ENCODE measurements around the gene ALDH6A1. TPM values are rescaled to one million over a fixed set of nuclear protein-coding genes. Genes with fewer than 3 reads are reported as not detected.

Gene ALDH6A1
- total and polyA plus RNA-seq, 2 of the 8 experiments (the other 6 are each of a cell fraction or from before 2014, with no cell fraction given) = 12.1 to 28.7 TPM

GRCh38 chr14:74064883-74065282, 19.4 kb downstream of the ALDH6A1 start (continued):
- TF ChIP-seq RBBP5 (IDR thresholded peaks at IDR 0.05; ENCODE audit: borderline replicate concordance, low read depth, low read length) (no peak), CHD7 (IDR thresholded peaks at IDR 0.05; ENCODE audit: insufficient replicate concordance, low read length) (no peak), RFX5 (IDR thresholded peaks at IDR 0.05; ENCODE audit: borderline replicate concordance, low read depth, low read length) (no peak), BRCA1 (IDR thresholded peaks at IDR 0.05; ENCODE audit: low read depth, low read length) (no peak), KDM4A (IDR thresholded peaks at IDR 0.05; ENCODE audit: low read depth, low read length, severe bottlenecking) (no peak), SIRT6 (IDR thresholded peaks at IDR 0.05; ENCODE audit: low read length) (no peak), HDAC2 (IDR thresholded peaks at IDR 0.05; ENCODE audit: borderline replicate concordance in 1 of 2, low read depth in 2 of 2, low read length in 2 of 2) (no peak)
